Neuronal stem cell (in vitro differentiated cells): Measurements from ENCODE around the gene CDK14.

Source experiments
- DNase-seq: peaks from one replicate; pipeline ENCODE4 v3.0.0-alpha.2; 2013; ENCODE audit warnings: low spot score
- H2AFZ ChIP-seq: one replicate; pipeline ENCODE4 v1.6.1; 2013; ENCODE audit warnings: mild to moderate bottlenecking, low read length, inconsistent platforms
- H2AK5ac ChIP-seq: 2 replicates; pipeline ENCODE4 v1.6.1; 2013; ENCODE audit warnings: low read depth, mild to moderate bottlenecking, inconsistent platforms, low read length, moderate library complexity, mixed read lengths
- H2BK120ac ChIP-seq: 2 replicates; pipeline ENCODE4 v1.6.1; 2013; ENCODE audit warnings: low read depth, mild to moderate bottlenecking, inconsistent platforms, low read length, moderate library complexity, mixed read lengths
- H2BK12ac ChIP-seq: one replicate; pipeline ENCODE4 v1.6.1; 2013; ENCODE audit warnings: low read length, inconsistent platforms
- H2BK15ac ChIP-seq: 2 replicates; pipeline ENCODE4 v1.6.1; 2013; ENCODE audit warnings: mild to moderate bottlenecking, low read length, inconsistent platforms, mixed read lengths
- H2BK5ac ChIP-seq: one replicate; pipeline ENCODE4 v1.6.1; 2013; ENCODE audit warnings: inconsistent platforms, mild to moderate bottlenecking, low read length, moderate library complexity
- H3K14ac ChIP-seq: one replicate; pipeline ENCODE4 v1.6.1; 2013; ENCODE audit warnings: low read length, inconsistent platforms
- H3K18ac ChIP-seq: 2 replicates; pipeline ENCODE4 v1.6.1; 2013; ENCODE audit warnings: low read length, inconsistent platforms
- H3K23ac ChIP-seq: 2 replicates; pipeline ENCODE4 v1.6.1; 2013; ENCODE audit warnings: low read depth, mild to moderate bottlenecking, mixed read lengths, low read length, inconsistent platforms; ENCODE audit not compliant: poor library complexity
- H3K27ac ChIP-seq: replicated peaks from 3 replicates; pipeline ENCODE4 v1.5.1; 2013; ENCODE audit warnings: low read length, inconsistent platforms
- H3K27me3 ChIP-seq, 3 experiments: 2 replicates each; pipeline ENCODE4 v1.6.1; 2013; ENCODE audit warnings: low read length in 3 of 3, mild to moderate bottlenecking in 2 of 3, inconsistent platforms in 1 of 3, low read depth in 1 of 3, mixed read lengths in 1 of 3, moderate library complexity in 1 of 3; ENCODE audit not compliant: control insufficient read depth in 3 of 3, insufficient read depth in 3 of 3
- H3K36me3 ChIP-seq, 2 donors: replicated peaks in 1 of 2; 2 replicates each; pipeline ENCODE4 v1.6.1; 2013; ENCODE audit warnings: low read length in 2 of 2; ENCODE audit not compliant: control insufficient read depth in 2 of 2, insufficient read depth in 2 of 2
- H3K4ac ChIP-seq: 2 replicates; pipeline ENCODE4 v1.6.1; 2013; ENCODE audit warnings: inconsistent platforms, mild to moderate bottlenecking, low read length, moderate library complexity
- H3K4me1 ChIP-seq, 2 donors: 1 replicate in 1 of 2; 2 replicates in 1 of 2; pipeline ENCODE4 v1.6.1; 2013; ENCODE audit warnings: low read length in 2 of 2, low read depth in 1 of 2; ENCODE audit not compliant: control insufficient read depth in 2 of 2, insufficient read depth in 1 of 2
- H3K4me2 ChIP-seq: one replicate; pipeline ENCODE4 v1.6.1; 2013; ENCODE audit warnings: mild to moderate bottlenecking, low read length, inconsistent platforms; ENCODE audit not compliant: insufficient read depth, poor library complexity, severe bottlenecking
- H3K4me3 ChIP-seq, 2 donors: 2 replicates each; pipeline ENCODE4 v1.5.1; 2013; ENCODE audit warnings: low read length in 2 of 2, mild to moderate bottlenecking in 2 of 2, inconsistent platforms in 1 of 2, moderate library complexity in 1 of 2
- H3K79me1 ChIP-seq: one replicate; pipeline ENCODE4 v1.6.1; 2013; ENCODE audit warnings: low read depth, mild to moderate bottlenecking, inconsistent platforms, low read length, moderate library complexity
- H3K9ac ChIP-seq: one replicate; pipeline ENCODE4 v1.6.1; 2013; ENCODE audit warnings: mild to moderate bottlenecking, low read depth, low read length, inconsistent platforms; ENCODE audit not compliant: poor library complexity
- H3K9me3 ChIP-seq, 2 donors: replicated peaks in 1 of 2; 2 replicates each; pipeline versions ENCODE3 to v1.6.1; 2013; ENCODE audit warnings: low read length in 2 of 2, mild to moderate bottlenecking in 2 of 2, inconsistent platforms in 1 of 2, low read depth in 1 of 2, mixed read lengths in 1 of 2, moderate library complexity in 1 of 2; ENCODE audit not compliant: control insufficient read depth in 2 of 2, insufficient read depth in 1 of 2
- H4K8ac ChIP-seq: one replicate; pipeline ENCODE4 v1.6.1; 2013; ENCODE audit warnings: low read depth, mild to moderate bottlenecking, inconsistent platforms, low read length, moderate library complexity
- H4K91ac ChIP-seq: one replicate; pipeline ENCODE4 v1.6.1; 2013; ENCODE audit warnings: low read length, low read depth, mild to moderate bottlenecking, inconsistent platforms; ENCODE audit not compliant: poor library complexity
- WGBS, 2 donors: extraction: QIAGEN DNeasy Blood & Tissue Kit; methylation state at CpG; one replicate each; pipeline ENCODE4 v1.1.7; 2013; ENCODE audit warnings: missing lambda C conversion rate in 2 of 2, mixed read lengths in 1 of 2; ENCODE audit not compliant: insufficient read length in 2 of 2, insufficient replicate concordance in 1 of 2; ENCODE audit errors: extremely low coverage in 2 of 2; 5-methylcytosine and 5-hydroxymethylcytosine counted together

Gene CDK14

GRCh38 chr7:90817151-90817550 is 221.0 kb downstream of the CDK14 start:
- H3K79me1 ChIP-seq: no peaks in the 10 kb centered on the region
- H3K27ac ChIP-seq: no peak overlapping the region
- no peak overlapping the region for H2BK5ac ChIP-seq
- no peak overlapping the region for H4K91ac ChIP-seq
- H3K27me3 ChIP-seq: no peaks in the 10 kb centered on the region
- no peaks in the 10 kb centered on the region for H3K36me3 ChIP-seq
- no peak overlapping the region for H3K23ac ChIP-seq
- no peak overlapping the region for H2BK15ac ChIP-seq
- no peak overlapping the region for H3K9ac ChIP-seq
- no peak overlapping the region for H3K4ac ChIP-seq
- no peak overlapping the region for H4K8ac ChIP-seq
- DNase-seq: no peak
- no peak overlapping the region for H3K4me3 ChIP-seq
- H3K9me3 ChIP-seq: no peaks in the 10 kb centered on the region
- no peak overlapping the region for H2AFZ ChIP-seq
- H3K4me1 ChIP-seq: no peaks in the 10 kb centered on the region
- no peak overlapping the region for H2BK12ac ChIP-seq
- H3K4me2 ChIP-seq: no peak overlapping the region
- no peak overlapping the region for H3K14ac ChIP-seq
- no peak overlapping the region for H2AK5ac ChIP-seq
- no peak overlapping the region for H3K18ac ChIP-seq
- H2BK120ac ChIP-seq: no peak overlapping the region
- no CpG with 5 or more reads among the region's 4 CpGs for WGBS, 2 donors

- Histone ChIP-seq H3K4me1 (no peaks in the 10 kb centered on the region), H3K4me2 (no peak overlapping the region), H4K8ac (no peak overlapping the region), H3K14ac (no peak overlapping the region), H2BK15ac (no peak overlapping the region), H3K9ac (no peak overlapping the region), H2BK120ac (no peak overlapping the region), H2BK5ac (no peak overlapping the region), H3K27ac (no peak overlapping the region), H3K4me3 (no peak overlapping the region), H2AFZ (no peak overlapping the region), H3K27me3 (no peaks in the 10 kb centered on the region), H2BK12ac (no peak overlapping the region), H3K4ac (no peak overlapping the region), H2AK5ac (no peak overlapping the region), H3K36me3 (no peaks in the 10 kb centered on the region), H3K18ac (no peak overlapping the region), H3K23ac (no peak overlapping the region), H3K79me1 (no peaks in the 10 kb centered on the region), H4K91ac (no peak overlapping the region), H3K9me3 (no peaks in the 10 kb centered on the region)
- no CpG with 5 or more reads among the region's 2 CpGs for WGBS, 2 donors
- DNase-seq: no peak
Measured at GRCh38 chr7:90817846-90818245, 221.7 kb downstream of the CDK14 start.

GRCh38 chr7:90818341-90818740 is 222.2 kb downstream of the CDK14 start:
- DNase-seq: no peak
- Histone ChIP-seq H4K8ac (no peak overlapping the region), H2BK12ac (no peak overlapping the region), H3K18ac (no peak overlapping the region), H3K27ac (no peak overlapping the region), H2BK15ac (no peak overlapping the region), H3K14ac (no peak overlapping the region), H3K9ac (no peak overlapping the region), H3K27me3 (no peaks in the 10 kb centered on the region), H2BK120ac (no peak overlapping the region), H3K4ac (no peak overlapping the region), H3K4me3 (no peak overlapping the region), H4K91ac (no peak overlapping the region), H2AFZ (no peak overlapping the region), H3K23ac (no peak overlapping the region), H2AK5ac (no peak overlapping the region), H3K79me1 (no peaks in the 10 kb centered on the region), H3K4me2 (no peak overlapping the region), H3K9me3 (no peaks in the 10 kb centered on the region), H3K4me1 (no peaks in the 10 kb centered on the region), H2BK5ac (no peak overlapping the region), H3K36me3 (no peaks in the 10 kb centered on the region)
- no CpG with 5 or more reads among the region's 1 CpG for WGBS, 2 donors

GRCh38 chr7:90821961-90822620 is 226.0 kb downstream of the CDK14 start:
- Histone ChIP-seq H3K79me1 (no peaks in the 10 kb centered on the region), H3K27ac (no peak overlapping the region), H3K4me3 (no peak overlapping the region), H2BK120ac (no peak overlapping the region), H3K18ac (no peak overlapping the region), H3K14ac (no peak overlapping the region), H4K8ac (no peak overlapping the region), H3K4me2 (no peak overlapping the region), H3K4me1 (no peaks in the 10 kb centered on the region), H2AK5ac (no peak overlapping the region), H2BK5ac (no peak overlapping the region), H3K4ac (no peak overlapping the region), H3K9ac (no peak overlapping the region), H3K36me3 (no peaks in the 10 kb centered on the region), H2BK12ac (no peak overlapping the region), H2AFZ (no peak overlapping the region), H3K27me3 (no peaks in the 10 kb centered on the region), H2BK15ac (no peak overlapping the region), H3K9me3 (no peaks in the 10 kb centered on the region), H3K23ac (no peak overlapping the region), H4K91ac (no peak overlapping the region)
- no CpG with 5 or more reads among the region's 4 CpGs for WGBS, 2 donors
- no peak for DNase-seq
